K562 (cell line): ENCODE measurements around the gene BMAL1. TPM values are rescaled to one million over a fixed set of nuclear protein-coding genes. Genes with fewer than 3 reads are reported as not detected.

Experiments used
- ATAC-seq: fragments of 200-7000 bp; cut with Tn5 transposase; 3 replicates; pipeline ENCODE4 v1.9.1; 2020; ENCODE audit warnings: moderate library complexity
- BruUV-seq: library from RNA; stranded (reverse); fragments of 400-500 nt; replicated peaks from 2 replicates; lab custom pipeline; 2021; lab: Mats Ljungman, UMichigan
- CTCF ChIA-PET: fragments of 300-600 bp; formaldehyde crosslinking; extraction: SDS; loops from one replicate; lab custom pipeline; 2021; ENCODE audit warnings: low intra/inter-chr PET ratio; lab: Yijun Ruan, JAX
- POLR2A ChIA-PET: fragments of 300-600, 350-650 bp; sonication (Branson Sonifier 250); formaldehyde crosslinking; extraction: SDS; loops from one replicate; lab custom pipeline; 2021; ENCODE audit warnings: antibody characterized with exemption, inconsistent platforms; lab: Yijun Ruan, JAX
- DNase-seq, 4 experiments: peaks; one replicate each; pipeline versions ENCODE4 v3.0.0 to v3.0.0-alpha.2; 2011 to 2018; ENCODE audit warnings: low spot score in 3 of 4, mixed read lengths in 3 of 4; ENCODE audit errors: extremely low read depth in 1 of 4
- FAIRE-seq: peaks from 2 replicates; lab custom pipeline; 2011; peaks lifted over from hg19 to GRCh38; lab: Jason Lieb, UNC
- H2AFZ ChIP-seq: 2 replicates; pipeline ENCODE4 v1.6.0; 2011; ENCODE audit warnings: low read depth, low read length, control low read depth, inconsistent platforms
- H3K27ac ChIP-seq: fragments of 200-600 bp; 3 replicates; pipeline ENCODE4 v1.8.0; 2011; ENCODE audit warnings: low read depth, mild to moderate bottlenecking, control low read depth, inconsistent platforms, low read length, moderate library complexity, mixed read lengths; ENCODE audit errors: extremely low read depth
- H3K27me3 ChIP-seq, 2 experiments: fragments of 300-600 bp in 1 of 2; 2 replicates in 1 of 2; 3 replicates in 1 of 2; pipeline versions ENCODE4 v1.6.0 to v1.8.0; 2011; ENCODE audit warnings: inconsistent platforms in 2 of 2, low read length in 2 of 2, mild to moderate bottlenecking in 1 of 2, mixed read lengths in 1 of 2, moderate library complexity in 1 of 2; ENCODE audit not compliant: control insufficient read depth in 2 of 2, insufficient read depth in 2 of 2
- H3K36me3 ChIP-seq: fragments of 300-600 bp; 3 replicates; pipeline ENCODE4 v1.8.0; 2011; ENCODE audit warnings: mild to moderate bottlenecking, low read length, inconsistent platforms; ENCODE audit not compliant: control insufficient read depth, insufficient read depth
- H3K4me1 ChIP-seq, 2 experiments: fragments of 200-600 bp in 1 of 2; replicated peaks in 1 of 2; 2 replicates in 1 of 2; 3 replicates in 1 of 2; pipeline versions ENCODE4 v1.5.1 to v1.8.0; 2011; ENCODE audit warnings: inconsistent platforms in 2 of 2, low read length in 2 of 2, mild to moderate bottlenecking in 1 of 2, mixed read lengths in 1 of 2, moderate library complexity in 1 of 2; ENCODE audit not compliant: control insufficient read depth in 2 of 2, insufficient read depth in 2 of 2
- H3K4me2 ChIP-seq: 2 replicates; pipeline ENCODE4 v1.6.1; 2011; ENCODE audit warnings: low read length, control low read depth, inconsistent platforms, mixed read lengths; ENCODE audit not compliant: insufficient read depth
- H3K4me3 ChIP-seq: fragments of 200-600 bp; sonication (generic), shearing (Covaris generic); 2 replicates; pipeline ENCODE4 v1.5.1; 2016; ENCODE audit warnings: control low read depth, inconsistent platforms
- H3K79me2 ChIP-seq: fragments of 200-600 bp; 3 replicates; pipeline ENCODE4 v1.8.0; 2011; ENCODE audit warnings: low read length, inconsistent platforms; ENCODE audit not compliant: control insufficient read depth, insufficient read depth
- H3K9ac ChIP-seq, 2 experiments: 2 replicates each; pipeline versions ENCODE4 v1.6.0 to v1.6.1; 2011; ENCODE audit warnings: low read depth in 2 of 2, low read length in 2 of 2, control low read depth in 1 of 2, inconsistent platforms in 1 of 2, mild to moderate bottlenecking in 1 of 2, mixed read lengths in 1 of 2; ENCODE audit not compliant: insufficient read depth in 1 of 2
- H3K9me1 ChIP-seq: one replicate; pipeline ENCODE4 v1.6.0; 2011; ENCODE audit warnings: inconsistent platforms, mild to moderate bottlenecking, low read length, moderate library complexity; ENCODE audit not compliant: control insufficient read depth, insufficient read depth
- H3K9me3 ChIP-seq: replicated peaks from 2 replicates; pipeline ENCODE4 v1.5.1; 2011; ENCODE audit warnings: low read depth, low read length, inconsistent platforms; ENCODE audit not compliant: control insufficient read depth, insufficient read depth
- H4K20me1 ChIP-seq: replicated peaks from 2 replicates; pipeline ENCODE4 v1.6.1; 2011; ENCODE audit warnings: low read length, inconsistent platforms, mixed read lengths; ENCODE audit not compliant: control insufficient read depth, insufficient read depth
- ARHGAP35 ChIP-seq: fragments of 450-650 bp; IDR thresholded peaks from 2 replicates; pipeline ENCODE4 v1.6.1; 2018; ENCODE audit not compliant: partially characterized antibody
- ARID2 ChIP-seq: fragments of 450-650 bp; IDR thresholded peaks from 2 replicates; pipeline ENCODE4 v1.6.1; 2017; ENCODE audit warnings: antibody characterized with exemption, mild to moderate bottlenecking
- MEF2D ChIP-seq: conservative IDR thresholded peaks from 2 replicates; pipeline ENCODE4 v1.6.1; 2016; ENCODE audit warnings: low read depth, missing genetic modification characterization, missing compliant biosample characterization
- NFATC3 ChIP-seq: fragments of 450-650 bp; IDR thresholded peaks from 2 replicates; pipeline ENCODE4 v1.6.1; 2017; ENCODE audit warnings: mild to moderate bottlenecking
- SMAD4 ChIP-seq: fragments of 250-450 bp; sonication (Bioruptor Pico); conservative IDR thresholded peaks from 2 replicates; pipeline ENCODE4 v1.8.0; 2021; ENCODE audit warnings: inconsistent platforms, mild to moderate bottlenecking, moderate library complexity
- SOX6 ChIP-seq: fragments of 450-650 bp; IDR thresholded peaks from 2 replicates; pipeline ENCODE4 v1.6.1; 2014; ENCODE audit warnings: mild to moderate bottlenecking
- ZBTB8A ChIP-seq: fragments of 450-650 bp; IDR thresholded peaks from 2 replicates; pipeline ENCODE4 v1.6.1; 2018; ENCODE audit warnings: mild to moderate bottlenecking, moderate library complexity; ENCODE audit not compliant: partially characterized antibody
- ZNF165 ChIP-seq: fragments of 250-450 bp; sonication (Bioruptor Pico); IDR thresholded peaks from 2 replicates; pipeline ENCODE4 v1.4.0; 2020; ENCODE audit warnings: borderline replicate concordance
- ZSCAN29 ChIP-seq: fragments of 450-650 bp; IDR thresholded peaks from 2 replicates; pipeline ENCODE4 v1.6.1; 2017
- WGBS: fragments of 100-300 bp; shearing (Covaris generic); methylation state at CpG from one replicate; pipeline ENCODE4 v1.1.6; 2016; ENCODE audit warnings: low coverage, mixed read lengths; ENCODE audit not compliant: insufficient coverage; ENCODE audit errors: missing lambda C conversion rate; 5-methylcytosine and 5-hydroxymethylcytosine counted together
- in situ Hi-C: fragments of 300-500 bp; cut with MboI; formaldehyde crosslinking; loops from 4 replicates; pipeline ENCODE4 v1.15.0; 2018; ENCODE audit warnings: inconsistent platforms, mixed read lengths
- intact Hi-C: fragments of 100-400 bp; cut with micrococcal nuclease; formaldehyde crosslinking; loops from 2 replicates; pipeline ENCODE4 v1.14.2; 2022
- polyA plus RNA-seq, 8 experiments: library from polyadenylated mRNA; depleted of rRNA in 4 of 8; stranded (reverse) in 5 of 8; unstranded in 3 of 8; fragments of >200 nt; fragmentation: Nextera tagmentation in 2 of 8; fragmentation: Illumina TruSeq in 1 of 8; extraction: Ambion mirVana in 2 of 8; extraction: Trizol in 1 of 8; gene quantifications; 2 replicates each; pipeline versions ENCODE4 v1.2.1 to v1.2.3, GENCODE V29; 2011 to 2014; ENCODE audit warnings: inconsistent platforms in 1 of 8, missing spikeins in 1 of 8
- total RNA-seq, 7 experiments: library from RNA; depleted of rRNA in 6 of 7; stranded (reverse); fragments of >200 nt in 6 of 7; fragmentation: Illumina TruSeq in 2 of 7; extraction: Trizol in 2 of 7; gene quantifications; 2 replicates each; pipeline versions ENCODE4 v1.2.1 to v1.2.3, GENCODE V29; 2011 to 2021; ENCODE audit warnings: low replicate concordance in 1 of 7

BMAL1 gene
- total and polyA plus RNA-seq, 9 of the 15 experiments (the other 6 are each of a cell fraction or from before 2014, with no cell fraction given): 0.14 to 2.4 (median 0.64) TPM

- no peak overlapping the region for H3K27ac ChIP-seq
- H3K4me2 ChIP-seq: no peak overlapping the region
- H3K4me1 ChIP-seq: no peaks in the 10 kb centered on the region; a peak in 1 of 5 replicates
- POLR2A ChIA-PET: interaction anchor here (0.7 kb wide), 1 partner anchor 355 kb away, joined by 3 read pairs; no protein-coding TSS in a partner anchor
- H3K9ac ChIP-seq: no peak overlapping the region
- CTCF ChIA-PET: no interaction called here
- H3K36me3 ChIP-seq: no peaks in the 10 kb centered on the region
- FAIRE-seq (no peak), DNase-seq (no peak), ATAC-seq (no peak)
- 4% methylated on average over 15 of the region's 16 CpGs for WGBS
- no peak overlapping the region for H3K4me3 ChIP-seq
- no peaks in the 10 kb centered on the region for H3K79me2 ChIP-seq
- H2AFZ ChIP-seq: no peak overlapping the region
- H3K27me3 ChIP-seq: peaks cover 8 to 44% of the 10 kb centered on the region in 2 experiments; a peak in 4 of 5 replicates
- no peaks in the 10 kb centered on the region; the same call in 1 of the 2 replicates for H4K20me1 ChIP-seq
- in situ Hi-C loops: no loop called here
- no peaks in the 10 kb centered on the region for H3K9me1 ChIP-seq
- intact Hi-C loops: no loop called here
- BruUV-seq: no TSS peak
- no peaks in the 10 kb centered on the region for H3K9me3 ChIP-seq
- TF ChIP-seq MEF2D (tag): no peak
- no peak for TF ChIP-seq ZSCAN29
- no peak for TF ChIP-seq ARHGAP35
- no peak for TF ChIP-seq ZNF165 (CRISPR knock-in tag)
- no peak for TF ChIP-seq NFATC3
- TF ChIP-seq SMAD4: no peak
- TF ChIP-seq ZBTB8A: no peak
- no peak for TF ChIP-seq SOX6
- no peak for TF ChIP-seq ARID2
These were observed 35.6 kb downstream of the BMAL1 start for GRCh38 chr11:13313005-13313819.
